ENCODE data around the gene MOCS3. TPM values are rescaled to one million over a fixed set of nuclear protein-coding genes. Genes with fewer than 3 reads are reported as not detected.

Gene MOCS3
- total and polyA plus RNA-seq, 2 of the 13 experiments (the other 11 are each of a cell fraction or from before 2014, with no cell fraction given) = 3.7 to 8.4 TPM

DNA sequence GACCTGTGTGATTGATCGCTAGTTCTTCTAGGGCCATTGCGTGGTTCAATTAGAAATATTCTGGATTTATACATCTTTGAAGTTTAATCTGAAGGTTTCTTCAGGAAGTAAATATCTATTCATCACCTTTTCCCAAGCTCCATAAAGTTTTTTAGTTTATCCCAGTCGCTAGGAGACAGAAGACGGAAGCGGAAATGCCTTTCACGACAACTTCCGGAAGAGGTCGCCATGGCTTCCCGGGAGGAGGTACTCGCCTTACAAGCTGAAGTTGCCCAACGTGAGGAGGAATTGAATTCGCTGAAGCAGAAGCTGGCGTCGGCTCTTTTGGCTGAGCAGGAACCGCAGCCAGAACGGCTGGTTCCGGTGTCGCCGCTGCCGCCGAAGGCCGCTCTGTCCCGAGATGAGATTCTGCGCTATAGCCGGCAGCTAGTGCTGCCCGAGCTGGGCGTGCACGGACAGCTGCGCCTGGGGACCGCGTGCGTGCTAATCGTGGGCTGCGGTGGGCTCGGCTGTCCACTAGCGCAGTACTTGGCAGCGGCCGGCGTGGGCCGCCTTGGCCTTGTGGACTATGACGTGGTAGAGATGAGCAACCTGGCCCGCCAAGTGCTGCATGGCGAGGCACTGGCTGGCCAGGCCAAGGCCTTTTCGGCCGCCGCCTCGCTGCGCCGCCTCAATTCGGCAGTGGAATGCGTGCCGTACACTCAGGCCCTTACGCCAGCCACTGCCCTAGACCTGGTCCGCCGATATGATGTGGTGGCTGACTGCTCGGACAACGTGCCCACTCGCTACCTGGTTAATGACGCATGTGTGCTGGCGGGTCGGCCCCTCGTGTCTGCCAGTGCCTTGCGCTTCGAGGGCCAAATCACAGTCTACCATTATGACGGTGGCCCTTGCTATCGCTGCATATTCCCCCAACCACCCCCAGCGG is at the start of gene MOCS3 (continued):
- TF ChIP-seq, protein P1, sequence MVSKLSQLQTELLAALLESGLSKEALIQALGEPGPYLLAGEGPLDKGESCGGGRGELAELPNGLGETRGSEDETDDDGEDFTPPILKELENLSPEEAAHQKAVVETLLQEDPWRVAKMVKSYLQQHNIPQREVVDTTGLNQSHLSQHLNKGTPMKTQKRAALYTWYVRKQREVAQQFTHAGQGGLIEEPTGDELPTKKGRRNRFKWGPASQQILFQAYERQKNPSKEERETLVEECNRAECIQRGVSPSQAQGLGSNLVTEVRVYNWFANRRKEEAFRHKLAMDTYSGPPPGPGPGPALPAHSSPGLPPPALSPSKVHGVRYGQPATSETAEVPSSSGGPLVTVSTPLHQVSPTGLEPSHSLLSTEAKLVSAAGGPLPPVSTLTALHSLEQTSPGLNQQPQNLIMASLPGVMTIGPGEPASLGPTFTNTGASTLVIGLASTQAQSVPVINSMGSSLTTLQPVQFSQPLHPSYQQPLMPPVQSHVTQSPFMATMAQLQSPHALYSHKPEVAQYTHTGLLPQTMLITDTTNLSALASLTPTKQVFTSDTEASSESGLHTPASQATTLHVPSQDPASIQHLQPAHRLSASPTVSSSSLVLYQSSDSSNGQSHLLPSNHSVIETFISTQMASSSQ (IDR thresholded peaks at IDR 0.05; ENCODE audit: low read depth) = peak; percentile 41; the same call in 1 of the 2 replicates
- TF ChIP-seq, protein P1 (CRISPR knock-in tag; IDR thresholded peaks at IDR 0.05; ENCODE audit: borderline replicate concordance) = peak; percentile 43; the same call in 1 of the 2 replicates
- TF ChIP-seq ZNF12 (CRISPR knock-in tag; IDR thresholded peaks at IDR 0.05) (no peak; the same call in none of the 2 replicates), ZEB1 (IDR thresholded peaks at IDR 0.05; ENCODE audit: insufficient replicate concordance, low read depth) (peak; percentile 33), ZZZ3 (CRISPR knock-in tag; IDR thresholded peaks at IDR 0.05; ENCODE audit: borderline replicate concordance) (peak; percentile 13; the same call in 1 of the 2 replicates), SOX13 (IDR thresholded peaks at IDR 0.05) (no peak), SOX13 (CRISPR knock-in tag; conservative IDR thresholded peaks at IDR 0.05 in 1 of 2, IDR thresholded peaks at IDR 0.05 in 1 of 2) (no peak; a peak in 1 of 4 replicates), ZNF510 (CRISPR knock-in tag; IDR thresholded peaks at IDR 0.05; ENCODE audit: low read depth) (peak; percentile 77; the same call in 1 of the 2 replicates), TP53 (CRISPR knock-in tag; conservative IDR thresholded peaks at IDR 0.05) (no peak; the same call in 1 of the 2 replicates), ZNF75D (CRISPR knock-in tag; IDR thresholded peaks at IDR 0.05; ENCODE audit: borderline replicate concordance) (no peak), SRY (CRISPR knock-in tag; IDR thresholded peaks at IDR 0.05) (no peak; the same call in 1 of the 2 replicates)
- TF ChIP-seq, protein P2, sequence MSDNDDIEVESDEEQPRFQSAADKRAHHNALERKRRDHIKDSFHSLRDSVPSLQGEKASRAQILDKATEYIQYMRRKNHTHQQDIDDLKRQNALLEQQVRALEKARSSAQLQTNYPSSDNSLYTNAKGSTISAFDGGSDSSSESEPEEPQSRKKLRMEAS (IDR thresholded peaks at IDR 0.05) = peak; percentile 69
- TF ChIP-seq, protein P3, sequence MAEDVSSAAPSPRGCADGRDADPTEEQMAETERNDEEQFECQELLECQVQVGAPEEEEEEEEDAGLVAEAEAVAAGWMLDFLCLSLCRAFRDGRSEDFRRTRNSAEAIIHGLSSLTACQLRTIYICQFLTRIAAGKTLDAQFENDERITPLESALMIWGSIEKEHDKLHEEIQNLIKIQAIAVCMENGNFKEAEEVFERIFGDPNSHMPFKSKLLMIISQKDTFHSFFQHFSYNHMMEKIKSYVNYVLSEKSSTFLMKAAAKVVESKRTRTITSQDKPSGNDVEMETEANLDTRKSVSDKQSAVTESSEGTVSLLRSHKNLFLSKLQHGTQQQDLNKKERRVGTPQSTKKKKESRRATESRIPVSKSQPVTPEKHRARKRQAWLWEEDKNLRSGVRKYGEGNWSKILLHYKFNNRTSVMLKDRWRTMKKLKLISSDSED (CRISPR knock-in tag; IDR thresholded peaks at IDR 0.05) = no peak
- TF ChIP-seq, protein P4, sequence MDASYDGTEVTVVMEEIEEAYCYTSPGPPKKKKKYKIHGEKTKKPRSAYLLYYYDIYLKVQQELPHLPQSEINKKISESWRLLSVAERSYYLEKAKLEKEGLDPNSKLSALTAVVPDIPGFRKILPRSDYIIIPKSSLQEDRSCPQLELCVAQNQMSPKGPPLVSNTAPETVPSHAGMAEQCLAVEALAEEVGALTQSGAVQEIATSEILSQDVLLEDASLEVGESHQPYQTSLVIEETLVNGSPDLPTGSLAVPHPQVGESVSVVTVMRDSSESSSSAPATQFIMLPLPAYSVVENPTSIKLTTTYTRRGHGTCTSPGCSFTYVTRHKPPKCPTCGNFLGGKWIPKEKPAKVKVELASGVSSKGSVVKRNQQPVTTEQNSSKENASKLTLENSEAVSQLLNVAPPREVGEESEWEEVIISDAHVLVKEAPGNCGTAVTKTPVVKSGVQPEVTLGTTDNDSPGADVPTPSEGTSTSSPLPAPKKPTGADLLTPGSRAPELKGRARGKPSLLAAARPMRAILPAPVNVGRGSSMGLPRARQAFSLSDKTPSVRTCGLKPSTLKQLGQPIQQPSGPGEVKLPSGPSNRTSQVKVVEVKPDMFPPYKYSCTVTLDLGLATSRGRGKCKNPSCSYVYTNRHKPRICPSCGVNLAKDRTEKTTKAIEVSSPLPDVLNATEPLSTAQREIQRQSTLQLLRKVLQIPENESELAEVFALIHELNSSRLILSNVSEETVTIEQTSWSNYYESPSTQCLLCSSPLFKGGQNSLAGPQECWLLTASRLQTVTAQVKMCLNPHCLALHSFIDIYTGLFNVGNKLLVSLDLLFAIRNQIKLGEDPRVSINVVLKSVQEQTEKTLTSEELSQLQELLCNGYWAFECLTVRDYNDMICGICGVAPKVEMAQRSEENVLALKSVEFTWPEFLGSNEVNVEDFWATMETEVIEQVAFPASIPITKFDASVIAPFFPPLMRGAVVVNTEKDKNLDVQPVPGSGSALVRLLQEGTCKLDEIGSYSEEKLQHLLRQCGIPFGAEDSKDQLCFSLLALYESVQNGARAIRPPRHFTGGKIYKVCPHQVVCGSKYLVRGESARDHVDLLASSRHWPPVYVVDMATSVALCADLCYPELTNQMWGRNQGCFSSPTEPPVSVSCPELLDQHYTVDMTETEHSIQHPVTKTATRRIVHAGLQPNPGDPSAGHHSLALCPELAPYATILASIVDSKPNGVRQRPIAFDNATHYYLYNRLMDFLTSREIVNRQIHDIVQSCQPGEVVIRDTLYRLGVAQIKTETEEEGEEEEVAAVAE (CRISPR knock-in tag; IDR thresholded peaks at IDR 0.05; ENCODE audit: borderline replicate concordance) = no peak
- TF ChIP-seq, protein P5, sequence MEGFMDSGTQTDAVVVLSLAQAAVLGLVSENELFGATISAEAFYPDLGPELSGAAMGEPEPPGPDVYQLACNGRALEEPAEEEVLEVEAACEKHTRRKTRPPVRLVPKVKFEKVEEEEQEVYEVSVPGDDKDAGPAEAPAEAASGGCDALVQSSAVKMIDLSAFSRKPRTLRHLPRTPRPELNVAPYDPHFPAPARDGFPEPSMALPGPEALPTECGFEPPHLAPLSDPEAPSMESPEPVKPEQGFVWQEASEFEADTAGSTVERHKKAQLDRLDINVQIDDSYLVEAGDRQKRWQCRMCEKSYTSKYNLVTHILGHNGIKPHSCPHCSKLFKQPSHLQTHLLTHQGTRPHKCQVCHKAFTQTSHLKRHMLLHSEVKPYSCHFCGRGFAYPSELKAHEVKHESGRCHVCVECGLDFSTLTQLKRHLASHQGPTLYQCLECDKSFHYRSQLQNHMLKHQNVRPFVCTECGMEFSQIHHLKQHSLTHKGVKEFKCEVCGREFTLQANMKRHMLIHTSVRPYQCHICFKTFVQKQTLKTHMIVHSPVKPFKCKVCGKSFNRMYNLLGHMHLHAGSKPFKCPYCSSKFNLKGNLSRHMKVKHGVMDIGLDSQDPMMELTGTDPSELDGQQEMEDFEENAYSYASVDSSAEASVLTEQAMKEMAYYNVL (CRISPR knock-in tag; IDR thresholded peaks at IDR 0.05; ENCODE audit: borderline replicate concordance) = peak; percentile 91

Data from HepG2 (cell line).